ACC112 (cell line): ENCODE results near the gene PLAU.
A peak's percentile ranks its signal among the peaks of the same experiment; 100 is the strongest.

Experiments
- H2AFZ ChIP-seq: fragments of 200-600 bp; sonication (generic); one replicate; pipeline ENCODE4 v1.6.0; 2017; ENCODE audit warnings: antibody characterized with exemption, low read length; ENCODE audit not compliant: unreplicated experiment
- H3K27ac ChIP-seq: fragments of 200-600 bp; sonication (generic); 2 replicates; pipeline ENCODE4 v1.5.1; 2014; ENCODE audit warnings: low read depth, mild to moderate bottlenecking, antibody characterized with exemption, low read length, moderate library complexity
- H3K27me3 ChIP-seq: fragments of 200-600 bp; sonication (generic); 2 replicates; pipeline ENCODE4 v1.6.1; 2014; ENCODE audit warnings: mild to moderate bottlenecking, antibody characterized with exemption, low read length, moderate library complexity, mixed read lengths; ENCODE audit not compliant: insufficient read depth
- H3K36me3 ChIP-seq: fragments of 200-600 bp; sonication (generic); 2 replicates; pipeline ENCODE4 v1.6.1; 2016; ENCODE audit warnings: mild to moderate bottlenecking, antibody characterized with exemption, low read length, moderate library complexity, mixed read lengths; ENCODE audit not compliant: insufficient read depth
- H3K4me1 ChIP-seq: fragments of 200-600 bp; sonication (generic); one replicate; pipeline ENCODE4 v1.6.1; 2016; ENCODE audit warnings: low read length, mixed read lengths; ENCODE audit not compliant: insufficient read depth, unreplicated experiment, control insufficient read depth
- H3K4me3 ChIP-seq: fragments of 200-600 bp; sonication (generic); 2 replicates; pipeline ENCODE4 v1.5.1; 2014; ENCODE audit warnings: mild to moderate bottlenecking, low read depth, low read length
- H3K79me2 ChIP-seq: fragments of 200-600 bp; sonication (generic); one replicate; pipeline ENCODE4 v1.6.0; 2016; ENCODE audit warnings: low read length; ENCODE audit not compliant: control insufficient read depth, unreplicated experiment, insufficient read depth

The PLAU gene

DNA sequence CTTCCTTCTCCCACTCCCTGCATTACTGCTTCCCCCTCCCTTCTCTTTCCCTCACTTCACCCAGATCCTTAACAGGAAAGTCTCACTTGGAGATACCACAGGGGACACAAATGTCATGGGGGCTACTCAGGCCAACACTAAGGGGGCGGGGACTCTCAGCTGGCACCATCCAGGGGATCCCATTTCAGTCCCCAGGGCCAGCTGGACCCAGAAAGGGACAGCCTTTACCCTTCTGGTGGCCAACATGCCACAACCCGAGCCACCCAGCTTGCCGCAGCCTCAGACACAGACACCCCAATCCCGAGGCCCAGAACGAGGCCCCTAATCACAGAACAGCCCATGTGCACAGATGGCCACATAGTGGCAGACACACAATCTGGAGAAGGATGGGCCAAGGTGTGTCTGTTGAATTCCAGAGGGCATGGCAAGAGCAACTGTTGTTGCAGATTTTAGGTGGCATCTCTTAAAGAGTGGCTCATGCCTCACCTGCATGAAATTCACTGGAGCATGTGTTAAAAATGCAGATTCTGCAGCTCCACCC, 42.2 kb upstream of the PLAU start:
- Histone ChIP-seq H3K27ac (no peak overlapping the region), H3K79me2 (peaks cover 5% of the 10 kb centered on the region), H3K27me3 (no peaks in the 10 kb centered on the region), H3K36me3 (no peaks in the 10 kb centered on the region), H3K4me1 (peaks cover 5% of the 10 kb centered on the region), H3K4me3 (no peak overlapping the region), H2AFZ (no peak overlapping the region)

DNA sequence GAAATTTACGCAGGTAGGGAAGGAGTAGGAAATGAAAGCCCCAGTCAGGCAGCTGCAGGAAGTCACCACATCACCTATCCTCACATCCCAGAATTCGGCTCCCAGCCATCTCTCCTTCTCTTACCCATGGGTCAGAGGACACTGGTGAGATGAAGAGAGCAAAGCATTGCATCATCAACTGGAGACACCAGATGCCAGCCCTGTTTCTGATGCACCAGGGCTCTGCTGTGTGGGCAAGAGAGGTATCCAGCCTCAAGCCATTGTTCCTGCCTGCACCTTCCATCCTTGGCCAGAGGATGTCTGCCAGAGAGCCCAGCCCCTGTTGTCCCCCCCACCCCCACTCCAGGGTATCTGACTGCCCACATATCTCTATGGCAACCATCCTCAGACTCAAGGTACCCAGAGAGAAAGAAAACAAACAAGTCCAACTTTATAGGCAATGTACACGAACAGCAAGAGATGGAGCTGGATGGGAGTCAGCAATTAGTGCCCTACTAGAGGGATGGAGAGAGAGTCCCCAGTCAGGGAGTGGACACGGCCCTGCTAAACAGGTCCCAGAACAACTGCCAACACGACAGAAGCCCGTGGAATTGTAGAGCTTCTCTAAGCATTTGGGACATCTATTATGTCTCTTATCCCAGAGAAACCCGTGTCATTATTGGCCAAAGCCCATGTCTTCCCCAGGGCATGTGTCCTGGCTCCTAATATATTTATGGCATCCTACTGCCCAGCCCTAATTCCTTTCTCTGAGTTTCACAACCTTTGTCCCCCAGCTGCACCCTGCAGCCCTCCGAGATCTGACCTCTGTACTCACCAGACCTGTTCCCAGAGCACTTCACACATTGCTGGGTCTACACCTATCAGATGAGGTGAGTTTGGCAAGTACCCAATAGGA, 39.4 kb upstream of the PLAU start:
- no peaks in the 10 kb centered on the region for H3K27me3 ChIP-seq
- H3K4me3 ChIP-seq = no peak overlapping the region
- H3K27ac ChIP-seq = no peak overlapping the region
- peaks cover 13% of the 10 kb centered on the region for H3K4me1 ChIP-seq
- peaks cover 5% of the 10 kb centered on the region for H3K79me2 ChIP-seq
- H2AFZ ChIP-seq = no peak overlapping the region
- H3K36me3 ChIP-seq = no peaks in the 10 kb centered on the region

DNA sequence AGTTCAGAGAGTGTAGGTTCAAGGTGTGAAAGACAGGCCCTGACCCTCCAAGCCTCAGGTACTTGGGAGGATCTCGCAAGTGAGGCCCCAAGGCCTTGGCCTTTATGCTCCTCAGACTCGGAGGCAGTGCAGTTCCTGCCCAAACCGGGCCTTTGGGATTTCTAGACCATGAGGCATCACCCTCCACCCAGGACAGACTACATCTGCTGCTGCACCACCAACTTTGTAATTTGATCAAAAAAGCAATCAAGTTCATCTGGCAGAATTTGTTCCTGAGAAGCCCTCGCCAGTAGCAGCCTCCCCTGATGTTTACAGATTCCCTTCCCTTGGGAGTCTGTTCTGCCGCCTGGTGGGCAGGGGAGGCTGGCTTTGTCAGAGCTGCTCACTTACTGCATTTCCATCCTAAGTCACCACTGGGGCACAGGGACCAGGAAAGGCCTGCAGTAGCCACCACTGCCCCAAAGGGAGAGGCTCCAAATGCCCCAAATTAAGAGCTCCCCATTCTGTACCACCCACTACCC, 38.7 kb upstream of the PLAU start:
- Histone ChIP-seq H3K4me3 (no peak overlapping the region), H3K27me3 (no peaks in the 10 kb centered on the region), H3K27ac (no peak overlapping the region), H3K4me1 (peaks cover 20% of the 10 kb centered on the region), H2AFZ (no peak overlapping the region), H3K36me3 (no peaks in the 10 kb centered on the region), H3K79me2 (peaks cover 5% of the 10 kb centered on the region)

DNA sequence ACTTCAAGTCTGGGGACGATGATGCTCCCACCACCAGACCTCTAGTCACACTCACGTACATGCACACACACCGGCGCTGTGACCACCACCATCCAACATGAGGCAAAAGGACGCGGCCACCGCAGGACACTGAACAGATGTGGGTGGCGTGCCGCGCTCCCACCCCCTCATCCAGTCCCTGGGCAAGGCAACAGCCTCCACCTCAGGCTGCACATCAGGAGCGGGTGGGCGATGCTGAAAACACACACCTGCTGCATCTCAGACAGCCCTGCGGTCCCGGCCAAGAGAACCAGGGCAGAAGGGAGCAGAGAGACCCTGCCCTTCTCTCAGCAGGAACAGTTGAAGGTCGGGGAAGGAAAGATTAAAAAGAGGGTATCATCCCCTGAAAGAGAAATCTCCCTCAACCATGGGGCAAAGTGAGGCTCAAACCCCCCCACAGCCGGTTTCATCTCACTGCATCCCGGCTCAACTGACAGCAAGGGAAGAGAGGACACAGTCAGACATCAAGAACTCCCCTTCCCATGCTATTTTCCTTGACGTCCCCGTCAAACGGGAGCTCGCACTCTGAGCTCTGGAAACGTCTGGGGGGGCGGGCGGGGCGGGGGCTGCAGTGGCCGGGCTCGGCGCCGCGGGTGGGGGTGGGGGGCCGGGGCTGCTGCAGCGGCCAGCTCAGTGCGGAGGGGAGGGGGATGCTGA, 37.6 kb upstream of the PLAU start:
- Histone ChIP-seq H3K36me3 (no peaks in the 10 kb centered on the region), H3K27ac (no peak overlapping the region), H3K4me3 (peak overlapping the region; percentile 93), H3K4me1 (peaks cover 20% of the 10 kb centered on the region), H3K79me2 (peaks cover 5% of the 10 kb centered on the region), H3K27me3 (no peaks in the 10 kb centered on the region), H2AFZ (no peak overlapping the region)

DNA sequence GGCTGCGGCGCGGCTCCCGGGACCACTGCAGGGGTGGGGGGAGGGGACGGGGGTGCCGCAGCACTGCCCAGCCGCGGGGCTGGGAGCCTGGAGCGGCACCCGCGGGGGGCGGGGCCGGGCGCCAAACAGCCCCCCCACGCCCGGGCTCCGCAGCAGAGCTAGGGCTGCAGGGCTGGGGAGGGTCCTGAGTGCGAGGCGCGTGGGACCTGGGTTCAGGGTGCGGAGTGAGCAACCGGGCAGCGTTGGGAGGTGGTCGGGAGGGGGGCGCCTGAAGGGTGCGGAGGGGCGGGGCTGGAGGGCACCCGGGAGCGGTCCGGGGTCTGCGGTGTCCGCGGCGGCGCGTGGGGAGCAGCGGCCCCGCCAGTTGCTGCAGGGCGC, 37.1 kb upstream of the PLAU start:
- H2AFZ ChIP-seq = peak overlapping the region; percentile 81
- H3K27me3 ChIP-seq = no peaks in the 10 kb centered on the region
- H3K4me3 ChIP-seq = peak overlapping the region; percentile 93
- H3K27ac ChIP-seq = no peak overlapping the region
- peaks cover 5% of the 10 kb centered on the region for H3K79me2 ChIP-seq
- no peaks in the 10 kb centered on the region for H3K36me3 ChIP-seq
- H3K4me1 ChIP-seq = peaks cover 20% of the 10 kb centered on the region

DNA sequence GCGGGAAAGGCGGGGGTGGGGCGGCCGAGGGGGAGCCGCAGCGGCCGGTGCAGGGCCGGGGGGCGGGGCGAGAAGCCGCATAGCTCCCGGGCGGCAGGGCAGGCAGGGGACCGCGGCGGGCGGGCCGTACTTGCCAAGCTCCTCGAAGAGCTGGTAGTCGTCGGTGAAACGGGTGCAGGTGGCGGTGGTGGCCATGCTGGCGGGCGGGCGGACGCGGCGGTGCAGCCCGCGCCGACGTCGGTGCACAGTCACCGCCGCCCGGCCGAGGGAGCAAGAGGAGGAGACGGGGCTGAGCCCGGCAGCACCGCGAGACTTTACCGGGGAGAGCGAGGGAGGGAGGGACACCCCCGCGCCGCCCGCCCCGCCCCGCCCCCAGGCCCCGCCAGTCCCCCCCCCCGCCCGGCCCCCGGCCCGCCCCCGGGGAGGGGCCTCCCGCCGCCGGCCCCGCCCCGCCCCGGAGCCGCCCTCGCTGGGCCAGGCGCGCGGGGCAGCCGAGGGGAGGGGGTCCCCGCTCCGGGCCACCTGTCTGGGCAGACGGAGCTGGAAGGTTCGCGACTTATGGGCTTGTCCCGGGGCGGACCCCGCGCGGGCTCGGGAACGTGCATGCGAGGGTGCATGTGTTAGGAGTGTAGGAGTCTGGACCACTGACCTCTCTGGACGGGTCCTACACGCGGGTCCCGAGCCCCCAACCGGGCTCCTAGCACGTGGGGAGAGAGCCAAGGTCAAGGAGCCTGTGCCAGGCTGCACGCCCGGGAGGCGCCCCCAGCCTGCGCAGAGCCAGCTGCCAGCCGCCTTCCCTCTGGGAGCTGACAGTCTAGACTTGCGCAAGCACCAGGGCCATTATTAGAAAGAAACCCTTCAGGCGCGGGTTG, 36.4 kb upstream of the PLAU start, which contains the start of gene CAMK2G:
CAMK2G (minus strand) TSS at position 289 of the 872 bp plus-strand sequence; CDS start at position 195, 94 bp downstream.
- Histone ChIP-seq H3K27me3 (no peaks in the 10 kb centered on the region), H3K4me1 (peaks cover 20% of the 10 kb centered on the region), H3K36me3 (no peaks in the 10 kb centered on the region), H2AFZ (peak within 1 kb of the TSS; percentile 98), H3K4me3 (peak within 1 kb of the TSS; percentile 93), H3K79me2 (peaks cover 5% of the 10 kb centered on the region), H3K27ac (no peak within 1 kb of the TSS)

DNA sequence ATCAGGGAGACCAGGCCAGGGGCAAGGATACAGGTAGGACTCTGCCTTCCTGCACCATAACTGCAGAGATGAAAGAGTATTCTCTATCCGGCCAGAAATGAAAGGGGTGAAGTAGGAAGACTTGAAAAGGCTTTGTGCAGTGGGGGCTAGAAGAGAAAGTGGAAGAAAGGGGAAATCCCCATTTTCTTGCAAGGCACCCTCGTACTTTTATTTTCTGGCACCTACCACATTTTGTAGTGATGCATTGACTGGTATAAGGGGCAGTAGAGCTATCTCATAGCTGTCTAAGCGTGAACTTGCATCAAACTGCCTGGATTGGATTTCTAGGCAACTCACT, 35.8 kb upstream of the PLAU start:
- Histone ChIP-seq H3K4me1 (peaks cover 20% of the 10 kb centered on the region), H3K27me3 (no peaks in the 10 kb centered on the region), H3K4me3 (peak overlapping the region; percentile 87), H2AFZ (no peak overlapping the region), H3K36me3 (no peaks in the 10 kb centered on the region), H3K27ac (no peak overlapping the region), H3K79me2 (peaks cover 5% of the 10 kb centered on the region)

DNA sequence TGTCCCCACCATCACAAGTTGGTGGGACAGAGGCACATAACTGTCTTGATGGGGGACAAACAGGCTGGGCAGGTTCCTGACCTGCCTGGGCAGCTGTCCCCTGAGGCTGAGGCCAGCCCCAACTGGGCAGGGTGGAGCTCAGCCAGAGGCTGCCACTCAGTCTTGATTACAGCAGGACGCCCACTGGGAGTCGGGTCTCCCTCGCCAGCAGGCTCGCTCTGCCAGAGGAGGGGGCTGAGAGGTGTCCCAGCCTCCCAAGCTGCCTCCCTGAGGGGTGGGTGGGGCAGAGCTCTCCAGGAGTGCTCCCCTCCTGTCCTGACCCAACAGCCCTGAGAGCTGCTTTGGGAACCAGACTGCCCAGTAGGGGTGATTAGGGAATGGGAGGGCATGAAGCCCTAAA, 34.8 kb upstream of the PLAU start:
- H2AFZ ChIP-seq = no peak overlapping the region

DNA sequence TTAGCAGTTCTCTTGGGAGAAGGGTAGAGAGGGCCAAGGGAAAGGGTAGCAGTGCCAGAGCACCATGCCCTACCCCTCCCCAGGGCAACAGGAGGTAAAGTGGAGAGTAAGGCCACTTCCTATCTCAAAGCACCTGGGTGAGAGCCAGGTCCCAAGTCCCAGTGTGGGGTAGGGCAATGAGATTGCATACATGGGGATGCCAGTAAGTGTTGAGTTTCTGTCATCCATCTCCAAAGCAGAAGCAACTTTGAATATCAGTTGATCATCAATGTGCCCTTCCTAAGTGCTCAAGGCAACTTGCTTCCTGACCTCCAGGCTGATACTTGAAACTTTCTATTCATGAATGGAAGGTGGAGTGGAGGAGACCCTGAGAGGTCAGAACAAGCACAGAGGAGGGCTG, 34.4 kb upstream of the PLAU start:
- Histone ChIP-seq H3K27me3 (no peaks in the 10 kb centered on the region), H3K36me3 (no peaks in the 10 kb centered on the region), H3K4me1 (peaks cover 20% of the 10 kb centered on the region), H3K4me3 (no peak overlapping the region), H3K79me2 (peaks cover 5% of the 10 kb centered on the region), H2AFZ (no peak overlapping the region), H3K27ac (no peak overlapping the region)

More for the DNA sequence above, 34.8 kb upstream of the PLAU start:
- Histone ChIP-seq H3K79me2 (peaks cover 5% of the 10 kb centered on the region), H3K4me3 (no peak overlapping the region), H3K4me1 (peaks cover 20% of the 10 kb centered on the region), H3K27me3 (no peaks in the 10 kb centered on the region), H3K36me3 (no peaks in the 10 kb centered on the region), H3K27ac (no peak overlapping the region)

DNA sequence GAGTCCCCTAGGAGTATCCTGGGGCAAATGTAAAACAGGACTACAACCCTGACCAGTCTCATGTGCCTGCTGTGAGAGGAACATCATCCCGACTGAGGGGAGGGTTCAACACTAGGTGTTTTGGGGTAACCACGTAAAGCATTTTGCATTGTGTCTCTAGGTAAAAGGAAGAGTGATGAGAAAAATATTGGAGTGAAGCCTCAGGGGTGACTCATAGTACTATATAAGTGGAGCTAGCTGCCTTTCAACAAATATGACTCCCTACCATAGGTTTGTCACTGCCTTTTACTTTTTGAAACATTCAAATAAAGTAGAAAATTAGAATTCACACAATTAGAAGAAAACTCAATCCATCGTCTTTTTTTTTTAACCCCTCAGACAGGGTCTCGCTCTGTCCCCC, 34.0 kb upstream of the PLAU start:
- Histone ChIP-seq H3K4me3 (no peak overlapping the region), H3K36me3 (no peaks in the 10 kb centered on the region), H2AFZ (no peak overlapping the region), H3K27ac (no peak overlapping the region), H3K27me3 (no peaks in the 10 kb centered on the region), H3K4me1 (peaks cover 20% of the 10 kb centered on the region), H3K79me2 (peaks cover 5% of the 10 kb centered on the region)
